ENCODE measurements around the gene PRR19. TPM values are rescaled to one million over a fixed set of nuclear protein-coding genes. Genes with fewer than 3 reads are reported as not detected.

Gene PRR19
- polyA plus RNA-seq, 3 donors: 0.35 to 0.51 (median 0.38) TPM

- DNase-seq: no peak
- intact Hi-C loops (cut with micrococcal nuclease): no loop called here
- Histone ChIP-seq H3K36me3 (replicated peaks in 1 of 2; ENCODE audit: control insufficient read depth in 1 of 2, insufficient read depth in 2 of 2, low read length in 2 of 2) (peaks cover 9 to 14% of the 10 kb centered on the region in 2 donors), H3K4me1 (ENCODE audit: control insufficient read depth in 1 of 2, insufficient read depth in 2 of 2, low read length in 2 of 2) (no peaks in the 10 kb centered on the region), H3K9ac (ENCODE audit: insufficient read depth, low read length, poor library complexity, severe bottlenecking) (no peak overlapping the region), H3K4me3 (replicated peaks in 1 of 3; ENCODE audit: low read depth in 2 of 3, low read length in 3 of 3) (no peak overlapping the region), H3K9me3 (replicated peaks in 1 of 2; ENCODE audit: control insufficient read depth in 1 of 2, insufficient read depth in 1 of 2, low read length in 2 of 2) (no peaks in the 10 kb centered on the region), H4K20me1 (ENCODE audit: insufficient read depth, low read length) (no peaks in the 10 kb centered on the region), H3K4me2 (replicated peaks; ENCODE audit: extremely low read depth, low read length, poor library complexity, severe bottlenecking) (no peak overlapping the region), H3K27me3 (ENCODE audit: control insufficient read depth in 2 of 2, insufficient read depth in 2 of 2, low read length in 2 of 2) (no peaks in the 10 kb centered on the region), H2AFZ (ENCODE audit: insufficient read depth, low read depth, low read length, poor library complexity, severe bottlenecking) (no peak overlapping the region), H3K27ac (ENCODE audit: low read depth in 1 of 2, low read length in 2 of 2) (no peak overlapping the region), H3K79me2 (ENCODE audit: insufficient read depth, low read length) (no peaks in the 10 kb centered on the region)
- H3K4me3 Mint-ChIP-seq: no peak overlapping the region
- 97% methylated on average over 11 of the region's 12 CpGs for WGBS (ENCODE audit: insufficient coverage)
- no peak for TF ChIP-seq CTCF (IDR thresholded peaks at IDR 0.05)
- H3K27me3 Mint-ChIP-seq (ENCODE audit: low read depth in 3 of 3): peaks cover 0 to 3% (median 0%) of the 10 kb centered on the region in 3 donors
- H3K9me3 Mint-ChIP-seq: no peaks in the 10 kb centered on the region
- no peaks in the 10 kb centered on the region for H3K4me1 Mint-ChIP-seq
- H3K36me3 Mint-ChIP-seq: peaks cover 6 to 18% of the 10 kb centered on the region in 2 donors
- no peak overlapping the region for H3K27ac Mint-ChIP-seq
Observed at GRCh38 chr19:42357290-42357689, 55.4 kb downstream of the PRR19 start.

Small RNAs within 50 kb of the gene (small RNA-seq; reads per million reads assigned to genes)
- not detected for gene MIR8077 (ENCODE audit: insufficient read length, low read depth)

Other genes with a start within 250 kb of the PRR19 start
- gene GRIK5, start 231.9 kb upstream of the PRR19 start, polyA plus RNA-seq: under 1 TPM in 2 of 3 donors, not detected in 1; 0.12 to 0.28 TPM
- gene ZNF574, start 226.0 kb upstream of the PRR19 start, polyA plus RNA-seq: 1 to 10 TPM; 3.3 to 9.6 (median 4.9) TPM
- gene POU2F2, start 169.7 kb upstream of the PRR19 start, polyA plus RNA-seq: 100 to 1,000 TPM in 1 of 3 donors, 10 to 100 TPM in 2; 20.0 to 147 (median 28.2) TPM
- 100 to 1,000 TPM; 125 to 141 (median 133) TPM for gene DEDD2, start 84.5 kb upstream of the PRR19 start, polyA plus RNA-seq
- gene ZNF526, start 81.8 kb upstream of the PRR19 start, polyA plus RNA-seq: 1 to 10 TPM in 2 of 3 donors, under 1 TPM in 1; 0.96 to 3.4 (median 1.3) TPM
- 10 to 100 TPM; 12.3 to 47.2 (median 14.9) TPM for gene GSK3A, start 59.5 kb upstream of the PRR19 start, polyA plus RNA-seq
- gene ERF, start 47.0 kb upstream of the PRR19 start, polyA plus RNA-seq: 10 to 100 TPM in 1 of 3 donors, 1 to 10 TPM in 2; 2.3 to 42.6 (median 3.4) TPM
- 10 to 100 TPM in 1 of 3 donors, under 1 TPM in 2; 0.62 to 42.2 (median 0.87) TPM for gene CIC, start 32.9 kb upstream of the PRR19 start, polyA plus RNA-seq
- 10 to 100 TPM; 15.3 to 18.7 (median 15.5) TPM for gene PAFAH1B3, start 492 bp downstream of the PRR19 start, polyA plus RNA-seq
- not detected for gene TMEM145, start 11.2 kb downstream of the PRR19 start, polyA plus RNA-seq
- 1 to 10 TPM in 1 of 3 donors, under 1 TPM in 2; 0.15 to 2.7 (median 0.27) TPM for gene MEGF8, start 23.5 kb downstream of the PRR19 start, polyA plus RNA-seq
- 1 to 10 TPM in 2 of 3 donors, under 1 TPM in 1; 0.64 to 6.4 (median 3.4) TPM for gene CNFN, start 88.2 kb downstream of the PRR19 start, polyA plus RNA-seq
- under 1 TPM in 1 of 3 donors, not detected in 2; 0.31 TPM for gene LIPE, start 125.3 kb downstream of the PRR19 start, polyA plus RNA-seq
- gene CXCL17, start 140.8 kb downstream of the PRR19 start, polyA plus RNA-seq: not detected
- under 1 TPM; 0.09 to 0.40 (median 0.22) TPM for gene CEACAM1, start 226.3 kb downstream of the PRR19 start, polyA plus RNA-seq